GM21619 (cell line): Measurements from ENCODE around the gene LRRC8B.
"Not testable (repeated sequence)": the region's sequence is repeated elsewhere in the genome, so short reads cannot be mapped to it uniquely, and the experiment has no call there.

Experiments used
- ATAC-seq: cut with Tn5 transposase; IDR thresholded peaks from one replicate; pipeline ENCODE4 v1.9.1; 2021; ENCODE audit not compliant: unreplicated experiment

The LRRC8B gene

GRCh38 chr1:89606227-89606980 is 81.8 kb downstream of the LRRC8B start:
- ATAC-seq, result no peak

- no peak for ATAC-seq
Observed at GRCh38 chr1:89607156-89607555, 82.5 kb downstream of the LRRC8B start.

GRCh38 chr1:89607586-89608318 is 83.1 kb downstream of the LRRC8B start:
- no peak for ATAC-seq

- ATAC-seq, result no peak
Observed at GRCh38 chr1:89608319-89608983, 83.8 kb downstream of the LRRC8B start.

GRCh38 chr1:89608984-89609725 is 84.5 kb downstream of the LRRC8B start:
- ATAC-seq, result no peak

GRCh38 chr1:89609781-89610456 is 85.3 kb downstream of the LRRC8B start:
- no peak for ATAC-seq

GRCh38 chr1:89610457-89611011 is 85.9 kb downstream of the LRRC8B start:
- no peak for ATAC-seq

- peak; percentile 94 for ATAC-seq
Observed at GRCh38 chr1:89611721-89612120, 87.1 kb downstream of the LRRC8B start.

- no peak for ATAC-seq
Observed at GRCh38 chr1:89613928-89614327, 89.3 kb downstream of the LRRC8B start.

- ATAC-seq, result no peak
Observed at GRCh38 chr1:89615676-89616598, 91.3 kb downstream of the LRRC8B start.

GRCh38 chr1:89616844-89617627 is 92.4 kb downstream of the LRRC8B start:
- ATAC-seq, result no peak

GRCh38 chr1:89620664-89621063 is 96.0 kb downstream of the LRRC8B start:
- ATAC-seq, result no peak

- ATAC-seq, result no peak
Observed at GRCh38 chr1:89622895-89623294, 98.3 kb downstream of the LRRC8B start.

GRCh38 chr1:89624314-89624713 is 99.7 kb downstream of the LRRC8B start:
- no peak for ATAC-seq

GRCh38 chr1:89624715-89625323 is 100.2 kb downstream of the LRRC8B start:
- no peak for ATAC-seq

- ATAC-seq, result no peak
Observed at GRCh38 chr1:89627596-89627962, 103.0 kb downstream of the LRRC8B start.

- no peak for ATAC-seq
Observed at GRCh38 chr1:89629146-89629545, 104.5 kb downstream of the LRRC8B start.

- ATAC-seq, result not testable (repeated sequence)
Observed at GRCh38 chr1:89629600-89629999, 105.0 kb downstream of the LRRC8B start.
